ENCODE results near the gene PPP6R2. TPM values are rescaled to one million over a fixed set of nuclear protein-coding genes. Genes with fewer than 3 reads are reported as not detected.
"Not testable (repeated sequence)": the region's sequence is repeated elsewhere in the genome, so short reads cannot be mapped to it uniquely, and the experiment has no call there.

Gene PPP6R2
- polyA plus RNA-seq, 1 donor: 46.9 TPM

- no peaks in the 10 kb centered on the region for H3K27me3 ChIP-seq (ENCODE audit: control insufficient read depth, insufficient read depth, low read length)
- DNase-seq: no peak
- no peak overlapping the region for H3K4me3 ChIP-seq (ENCODE audit: low read length)
- WGBS (ENCODE audit: insufficient coverage, low lambda C conversion rate): no CpG with 5 or more reads among the region's 27 CpGs
- H3K27ac ChIP-seq (ENCODE audit: low read length): no peak overlapping the region
- H3K36me3 ChIP-seq (ENCODE audit: control insufficient read depth, insufficient read depth, low read length): peaks cover 17% of the 10 kb centered on the region
- no peaks in the 10 kb centered on the region for H3K9me3 ChIP-seq (ENCODE audit: control insufficient read depth, low read depth, low read length)
- no peaks in the 10 kb centered on the region for H3K4me1 ChIP-seq (ENCODE audit: control insufficient read depth, insufficient read depth, low read length)
Measured at GRCh38 chr22:50367778-50368500, 24.8 kb downstream of the PPP6R2 start.

DNA sequence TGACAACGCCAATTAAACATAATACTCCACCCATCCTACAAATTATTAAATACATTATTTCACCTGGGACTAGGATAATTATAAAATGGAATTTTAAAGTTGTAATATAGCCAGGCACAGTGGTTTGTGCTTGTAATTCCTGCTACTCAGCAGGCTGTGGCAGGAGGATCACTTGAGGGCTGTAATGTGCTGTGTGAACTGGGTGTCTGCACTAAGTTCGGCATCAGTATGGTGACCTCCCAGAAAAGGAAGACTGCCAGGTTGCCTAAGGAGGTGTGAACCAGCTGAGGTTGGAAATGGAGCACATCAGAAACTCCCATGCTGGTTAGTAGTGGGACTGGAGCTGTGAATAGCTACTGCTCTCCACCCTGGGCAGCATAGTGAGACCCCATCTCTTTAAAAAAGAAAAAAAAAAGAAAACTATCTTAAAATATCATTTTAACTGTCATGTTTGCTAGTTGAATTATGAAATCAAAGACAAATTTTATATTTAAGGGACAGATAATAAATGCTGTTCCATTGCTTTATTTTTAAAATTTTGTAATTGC lies 28.0 kb downstream of the PPP6R2 start:
- Histone ChIP-seq H3K27ac (ENCODE audit: low read length) (no peak overlapping the region), H3K36me3 (ENCODE audit: control insufficient read depth, insufficient read depth, low read length) (peaks cover 34% of the 10 kb centered on the region)
- WGBS (ENCODE audit: insufficient coverage, low lambda C conversion rate): no CpG with 5 or more reads among the region's 2 CpGs

GRCh38 chr22:50376085-50376651 lies 33.0 kb downstream of the PPP6R2 start:
- peaks cover 49% of the 10 kb centered on the region for H3K36me3 ChIP-seq (ENCODE audit: control insufficient read depth, insufficient read depth, low read length)
- H3K27me3 ChIP-seq (ENCODE audit: control insufficient read depth, insufficient read depth, low read length): no peaks in the 10 kb centered on the region
- peaks cover 3% of the 10 kb centered on the region for H3K9me3 ChIP-seq (ENCODE audit: control insufficient read depth, low read depth, low read length)
- DNase-seq: no peak
- H3K27ac ChIP-seq (ENCODE audit: low read length): no peak overlapping the region
- H3K4me3 ChIP-seq (ENCODE audit: low read length): no peak overlapping the region
- no peaks in the 10 kb centered on the region for H3K4me1 ChIP-seq (ENCODE audit: control insufficient read depth, insufficient read depth, low read length)
- no CpG with 5 or more reads among the region's 5 CpGs for whole genome bisulfite sequencing (ENCODE audit: insufficient coverage, low lambda C conversion rate)

More for the DNA sequence above, 28.0 kb downstream of the PPP6R2 start:
- Histone ChIP-seq H3K4me3 (ENCODE audit: low read length) (no peak overlapping the region), H3K4me1 (ENCODE audit: control insufficient read depth, insufficient read depth, low read length) (no peaks in the 10 kb centered on the region), H3K27me3 (ENCODE audit: control insufficient read depth, insufficient read depth, low read length) (no peaks in the 10 kb centered on the region), H3K9me3 (ENCODE audit: control insufficient read depth, low read depth, low read length) (no peaks in the 10 kb centered on the region)
- DNase-seq: no peak

DNA sequence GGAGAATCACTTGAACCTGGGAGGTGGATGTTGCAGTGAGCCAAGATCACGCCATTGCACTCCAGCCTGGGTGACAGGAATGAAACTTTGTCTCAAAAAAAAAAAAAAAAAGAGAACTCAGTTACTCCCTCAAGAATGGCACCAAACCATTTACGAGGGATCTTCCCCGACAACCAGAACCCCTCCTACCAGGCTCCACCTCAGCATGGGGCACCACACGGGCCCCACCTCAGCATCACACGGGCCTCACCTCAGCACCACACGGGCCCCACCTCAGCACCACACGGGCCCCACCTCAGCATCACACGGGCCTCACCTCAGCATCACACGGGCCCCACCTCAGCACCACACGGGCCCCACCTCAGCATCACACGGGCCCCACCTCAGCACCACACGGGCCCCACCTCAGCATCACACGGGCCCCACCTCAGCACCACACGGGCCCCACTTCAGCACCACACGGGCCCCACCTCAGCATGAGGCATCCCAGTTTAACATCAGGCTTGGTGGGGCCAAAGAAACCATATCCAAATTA lies 38.0 kb downstream of the PPP6R2 start:
- peaks cover 21% of the 10 kb centered on the region for H3K36me3 ChIP-seq (ENCODE audit: control insufficient read depth, insufficient read depth, low read length)

GRCh38 chr22:50396751-50397370 lies 53.7 kb downstream of the PPP6R2 start:
- Histone ChIP-seq H3K27ac (ENCODE audit: low read length) (no peak overlapping the region), H3K36me3 (ENCODE audit: control insufficient read depth, insufficient read depth, low read length) (peaks cover 40% of the 10 kb centered on the region), H3K4me3 (ENCODE audit: low read length) (no peak overlapping the region), H3K4me1 (ENCODE audit: control insufficient read depth, insufficient read depth, low read length) (peaks cover 7% of the 10 kb centered on the region), H3K27me3 (ENCODE audit: control insufficient read depth, insufficient read depth, low read length) (no peaks in the 10 kb centered on the region), H3K9me3 (ENCODE audit: control insufficient read depth, low read depth, low read length) (no peaks in the 10 kb centered on the region)
- 8% methylated on average over 2 of the region's 6 CpGs for WGBS (ENCODE audit: insufficient coverage, low lambda C conversion rate)
- peak; percentile 57 to 82 for DNase-seq

More for the DNA sequence above, 38.0 kb downstream of the PPP6R2 start:
- not testable (repeated sequence) for DNase-seq; H3K4me3 ChIP-seq (ENCODE audit: low read length); H3K27ac ChIP-seq (ENCODE audit: low read length); H3K27me3 ChIP-seq (ENCODE audit: control insufficient read depth, insufficient read depth, low read length); H3K9me3 ChIP-seq (ENCODE audit: control insufficient read depth, low read depth, low read length); H3K4me1 ChIP-seq (ENCODE audit: control insufficient read depth, insufficient read depth, low read length)
- 83% methylated on average over 1 of the region's 15 CpGs for WGBS (ENCODE audit: insufficient coverage, low lambda C conversion rate)

GRCh38 chr22:50397371-50398060 lies 54.4 kb downstream of the PPP6R2 start:
- not testable (repeated sequence) for H3K27me3 ChIP-seq (ENCODE audit: control insufficient read depth, insufficient read depth, low read length); DNase-seq; H3K4me1 ChIP-seq (ENCODE audit: control insufficient read depth, insufficient read depth, low read length); H3K9me3 ChIP-seq (ENCODE audit: control insufficient read depth, low read depth, low read length); H3K4me3 ChIP-seq (ENCODE audit: low read length); H3K27ac ChIP-seq (ENCODE audit: low read length)
- peaks cover 37% of the 10 kb centered on the region for H3K36me3 ChIP-seq (ENCODE audit: control insufficient read depth, insufficient read depth, low read length)
- WGBS (ENCODE audit: insufficient coverage, low lambda C conversion rate): no CpG with 5 or more reads among the region's 4 CpGs

GRCh38 chr22:50398831-50399648 lies 55.9 kb downstream of the PPP6R2 start:
- 91% methylated on average over 6 of the region's 15 CpGs for WGBS (ENCODE audit: insufficient coverage, low lambda C conversion rate)
- DNase-seq: no peak
- Histone ChIP-seq H3K4me1 (ENCODE audit: control insufficient read depth, insufficient read depth, low read length) (peaks cover 7% of the 10 kb centered on the region), H3K4me3 (ENCODE audit: low read length) (no peak overlapping the region), H3K27me3 (ENCODE audit: control insufficient read depth, insufficient read depth, low read length) (no peaks in the 10 kb centered on the region), H3K27ac (ENCODE audit: low read length) (no peak overlapping the region), H3K36me3 (ENCODE audit: control insufficient read depth, insufficient read depth, low read length) (peaks cover 33% of the 10 kb centered on the region), H3K9me3 (ENCODE audit: control insufficient read depth, low read depth, low read length) (no peaks in the 10 kb centered on the region)

- H3K27ac ChIP-seq (ENCODE audit: low read length): no peak overlapping the region
- H3K27me3 ChIP-seq (ENCODE audit: control insufficient read depth, insufficient read depth, low read length): no peaks in the 10 kb centered on the region
- no peak overlapping the region for H3K4me3 ChIP-seq (ENCODE audit: low read length)
- H3K9me3 ChIP-seq (ENCODE audit: control insufficient read depth, low read depth, low read length): no peaks in the 10 kb centered on the region
- H3K4me1 ChIP-seq (ENCODE audit: control insufficient read depth, insufficient read depth, low read length): peaks cover 7% of the 10 kb centered on the region
- WGBS (ENCODE audit: insufficient coverage, low lambda C conversion rate): no CpG with 5 or more reads among the region's 8 CpGs
- peaks cover 28% of the 10 kb centered on the region for H3K36me3 ChIP-seq (ENCODE audit: control insufficient read depth, insufficient read depth, low read length)
- DNase-seq: no peak
Measured at GRCh38 chr22:50399751-50400331, 56.7 kb downstream of the PPP6R2 start.

DNA sequence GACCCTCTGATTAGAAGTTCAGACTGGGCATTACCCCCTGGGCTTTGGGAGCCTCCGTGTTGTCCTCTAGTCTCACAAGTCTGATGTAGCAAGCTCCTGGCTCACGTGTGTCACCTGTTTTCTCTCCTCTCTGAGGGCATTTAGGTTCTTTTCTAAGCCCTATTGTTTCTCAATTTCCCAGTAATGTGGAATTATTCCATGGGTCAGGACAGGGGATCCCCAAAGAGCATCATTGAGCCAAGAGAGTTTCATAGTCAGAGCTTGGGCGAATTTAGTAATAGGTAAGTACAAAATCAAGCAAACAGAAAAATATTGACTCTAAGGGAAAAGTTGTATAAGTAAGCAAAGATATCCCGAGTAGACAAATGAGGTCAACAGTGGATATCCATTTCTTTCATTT lies 57.3 kb downstream of the PPP6R2 start:
- 100% methylated on average over 1 of the region's 4 CpGs for WGBS (ENCODE audit: insufficient coverage, low lambda C conversion rate)
- no peak overlapping the region for H3K27ac ChIP-seq (ENCODE audit: low read length)
- H3K4me1 ChIP-seq (ENCODE audit: control insufficient read depth, insufficient read depth, low read length): peaks cover 7% of the 10 kb centered on the region
- DNase-seq: no peak
- peaks cover 25% of the 10 kb centered on the region for H3K36me3 ChIP-seq (ENCODE audit: control insufficient read depth, insufficient read depth, low read length)
- no peak overlapping the region for H3K4me3 ChIP-seq (ENCODE audit: low read length)
- no peaks in the 10 kb centered on the region for H3K9me3 ChIP-seq (ENCODE audit: control insufficient read depth, low read depth, low read length)
- H3K27me3 ChIP-seq (ENCODE audit: control insufficient read depth, insufficient read depth, low read length): no peaks in the 10 kb centered on the region
